K562 (cell line): ENCODE measurements around the gene SLC7A1. TPM values are rescaled to one million over a fixed set of nuclear protein-coding genes. Genes with fewer than 3 reads are reported as not detected.

Experiments used
- BRD4 ChIP-seq: fragments of 200-600 bp; sonication (generic); IDR thresholded peaks from 2 replicates; pipeline ENCODE4 v1.6.1; 2017; ENCODE audit warnings: inconsistent platforms
- HDAC2 ChIP-seq: fragments of 450-650 bp; IDR thresholded peaks from 2 replicates; pipeline ENCODE4 v1.6.1; 2016; ENCODE audit warnings: mild to moderate bottlenecking
- HMGXB4 ChIP-seq: sonication (generic); formaldehyde crosslinking; IDR thresholded peaks from 2 replicates; pipeline ENCODE4 v1.8.1; 2023; ENCODE audit warnings: mild to moderate bottlenecking, missing genetic modification reagents
- KAT2B ChIP-seq: IDR thresholded peaks from one replicate; pipeline ENCODE4 v1.6.1; 2012; ENCODE audit warnings: low read depth, mild to moderate bottlenecking, control low read depth, inconsistent platforms, low read length, moderate library complexity
- KDM1A ChIP-seq, 2 experiments: fragments of 450-650 bp; IDR thresholded peaks; 2 replicates each; pipeline ENCODE4 v1.6.1; 2016; ENCODE audit warnings: mild to moderate bottlenecking in 2 of 2
- NEUROD1 ChIP-seq: fragments of 150-350 bp; IDR thresholded peaks from 2 replicates; pipeline ENCODE4 v1.6.1; 2014; ENCODE audit warnings: borderline replicate concordance, low read length, low read depth; ENCODE audit not compliant: partially characterized antibody
- NR2C1 ChIP-seq, 2 experiments: fragments of 450-650 bp; IDR thresholded peaks; 2 replicates each; pipeline ENCODE4 v1.6.1; 2017; ENCODE audit warnings: mild to moderate bottlenecking in 2 of 2, antibody characterized with exemption in 1 of 2, inconsistent platforms in 1 of 2, missing compliant biosample characterization in 1 of 2, missing genetic modification characterization in 1 of 2
- POLR2G ChIP-seq: fragments of 200-400 bp; formaldehyde crosslinking; IDR thresholded peaks from 2 replicates; pipeline ENCODE4 v1.6.1; 2017; ENCODE audit warnings: low read depth, mild to moderate bottlenecking, antibody characterized with exemption, low read length, moderate library complexity
- SMAD3 ChIP-seq: fragments of 450-650 bp; formaldehyde crosslinking; conservative IDR thresholded peaks from 2 replicates; pipeline ENCODE4 v1.4.0; 2020; ENCODE audit warnings: mild to moderate bottlenecking
- SPI1 ChIP-seq: IDR thresholded peaks from 2 replicates; pipeline ENCODE4 v1.6.1; 2011; ENCODE audit warnings: low read depth, low read length, control low read depth, borderline replicate concordance
- TEAD2 ChIP-seq: fragments of 450-650 bp; IDR thresholded peaks from 2 replicates; pipeline ENCODE4 v1.6.1; 2016; ENCODE audit warnings: missing genetic modification characterization, control low read depth, missing compliant biosample characterization
- THRAP3 ChIP-seq: fragments of 450-650 bp; IDR thresholded peaks from 2 replicates; pipeline ENCODE4 v1.6.1; 2016; ENCODE audit warnings: mild to moderate bottlenecking, inconsistent platforms, borderline replicate concordance
- ZNF134 ChIP-seq: fragments of 250-450 bp; sonication (Bioruptor Pico); conservative IDR thresholded peaks from 2 replicates; pipeline ENCODE4 v1.4.0; 2020
- ZNF347 ChIP-seq: fragments of 450-650 bp; formaldehyde crosslinking; IDR thresholded peaks from 2 replicates; pipeline ENCODE4 v1.4.0; 2020; ENCODE audit warnings: low read depth, mild to moderate bottlenecking, moderate library complexity
- ZNF407 ChIP-seq: fragments of 450-650 bp; IDR thresholded peaks from 2 replicates; pipeline ENCODE4 v1.6.1; 2016; ENCODE audit warnings: low read depth
- polyA plus RNA-seq, 8 experiments: library from polyadenylated mRNA; depleted of rRNA in 4 of 8; stranded (reverse) in 5 of 8; unstranded in 3 of 8; fragments of >200 nt; fragmentation: Nextera tagmentation in 2 of 8; fragmentation: Illumina TruSeq in 1 of 8; extraction: Ambion mirVana in 2 of 8; extraction: Trizol in 1 of 8; gene quantifications; 2 replicates each; pipeline versions ENCODE4 v1.2.1 to v1.2.3, GENCODE V29; 2011 to 2014; ENCODE audit warnings: inconsistent platforms in 1 of 8, missing spikeins in 1 of 8
- total RNA-seq, 7 experiments: library from RNA; depleted of rRNA in 6 of 7; stranded (reverse); fragments of >200 nt in 6 of 7; fragmentation: Illumina TruSeq in 2 of 7; extraction: Trizol in 2 of 7; gene quantifications; 2 replicates each; pipeline versions ENCODE4 v1.2.1 to v1.2.3, GENCODE V29; 2011 to 2021; ENCODE audit warnings: low replicate concordance in 1 of 7
- TF ChIP-seq, protein P1 (sequence below), 2 experiments: fragments of 450-650 bp; IDR thresholded peaks; 2 replicates each; pipeline ENCODE4 v1.6.1; 2016

SLC7A1 gene
- total and polyA plus RNA-seq, 9 of the 15 experiments (the other 6 are each of a cell fraction or from before 2014, with no cell fraction given): 3.3 to 69.7 (median 10.8) TPM

- no peak for TF ChIP-seq ZNF407
- no peak for TF ChIP-seq KAT2B
- TF ChIP-seq HMGXB4 (CRISPR knock-in tag): no peak
- TF ChIP-seq TEAD2: no peak
- TF ChIP-seq POLR2G: peak; percentile 40; the same call in 1 of the 2 replicates
- TF ChIP-seq HDAC2: peak; percentile 79; the same call in 1 of the 2 replicates
- no peak for TF ChIP-seq SPI1
- peak; percentile 34; the same call in 1 of the 2 replicates for TF ChIP-seq NR2C1 (IDR thresholded peaks at IDR 0.05)
- TF ChIP-seq NR2C1 (tag; IDR thresholded peaks at IDR 0.05): 0 out of 2 replicates have a peak, but pooled peaks have one; percentile 63
- no peak for TF ChIP-seq THRAP3
- TF ChIP-seq ZNF134 (CRISPR knock-in tag): no peak
- TF ChIP-seq NEUROD1: no peak
- no peak for TF ChIP-seq ZNF347 (CRISPR knock-in tag)
- no peak for TF ChIP-seq SMAD3 (CRISPR knock-in tag)
- TF ChIP-seq, protein P1, sequence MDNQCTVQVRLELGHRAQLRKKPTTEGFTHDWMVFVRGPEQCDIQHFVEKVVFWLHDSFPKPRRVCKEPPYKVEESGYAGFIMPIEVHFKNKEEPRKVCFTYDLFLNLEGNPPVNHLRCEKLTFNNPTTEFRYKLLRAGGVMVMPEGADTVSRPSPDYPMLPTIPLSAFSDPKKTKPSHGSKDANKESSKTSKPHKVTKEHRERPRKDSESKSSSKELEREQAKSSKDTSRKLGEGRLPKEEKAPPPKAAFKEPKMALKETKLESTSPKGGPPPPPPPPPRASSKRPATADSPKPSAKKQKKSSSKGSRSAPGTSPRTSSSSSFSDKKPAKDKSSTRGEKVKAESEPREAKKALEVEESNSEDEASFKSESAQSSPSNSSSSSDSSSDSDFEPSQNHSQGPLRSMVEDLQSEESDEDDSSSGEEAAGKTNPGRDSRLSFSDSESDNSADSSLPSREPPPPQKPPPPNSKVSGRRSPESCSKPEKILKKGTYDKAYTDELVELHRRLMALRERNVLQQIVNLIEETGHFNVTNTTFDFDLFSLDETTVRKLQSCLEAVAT (IDR thresholded peaks at IDR 0.05): no peak
- TF ChIP-seq BRD4: no peak
- peak; percentile 80 to 83 for TF ChIP-seq KDM1A (IDR thresholded peaks at IDR 0.05)
Observed at GRCh38 chr13:29508130-29508875, 87.2 kb downstream of the SLC7A1 start (continued).
